Transverse colon (tissue), 4 donors: ENCODE data around the gene B4GALT5.

Source experiments
- EP300 ChIP-seq: sonication (generic); formaldehyde crosslinking; IDR thresholded peaks from one replicate; pipeline ENCODE4 v1.6.1; 2017; ENCODE audit warnings: antibody characterized with exemption, low read depth
- POLR2A ChIP-seq: fragments of 450-650 bp; IDR thresholded peaks from one replicate; pipeline ENCODE4 v1.6.1; 2016; ENCODE audit warnings: antibody characterized with exemption, mild to moderate bottlenecking, moderate library complexity
- POLR2AphosphoS5 ChIP-seq, 3 donors: sonication (generic); formaldehyde crosslinking; IDR thresholded peaks; one replicate each; pipeline ENCODE4 v1.6.1; 2016; ENCODE audit warnings: antibody characterized with exemption in 3 of 3
- TF ChIP-seq, protein P1 (sequence below), 5 experiments: fragments of 200-600 bp in 3 of 5; fragments of 450-650 bp in 2 of 5; sonication (generic) in 3 of 5; IDR thresholded peaks; 1 replicate in 2 of 5; 2 replicates in 3 of 5; pipeline ENCODE4 v1.5.1; 2016 to 2017; ENCODE audit warnings: antibody characterized with exemption in 5 of 5, inconsistent platforms in 3 of 5, mild to moderate bottlenecking in 2 of 5, moderate library complexity in 1 of 5

DNA sequence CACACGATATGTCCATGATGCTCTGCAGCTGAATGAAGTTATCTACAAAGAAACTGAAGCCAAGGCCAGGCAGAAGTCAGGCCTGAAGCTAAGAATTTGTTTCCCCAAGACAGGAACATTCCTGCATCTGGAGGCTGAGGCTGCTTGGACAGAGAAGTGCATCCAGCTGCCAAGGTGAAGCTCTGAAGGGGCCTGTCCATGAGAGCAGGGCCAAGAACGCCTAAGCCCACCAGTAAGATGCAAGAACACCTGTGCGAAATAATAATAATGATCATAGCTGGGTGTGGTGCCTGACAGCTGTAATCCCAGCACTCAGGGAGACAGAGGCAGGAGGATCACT lies 37.7 kb upstream of the B4GALT5 start:
- TF ChIP-seq EP300 (no peak), POLR2A (no peak), POLR2AphosphoS5 (IDR thresholded peaks at IDR 0.05) (no peak)
- TF ChIP-seq, protein P1, sequence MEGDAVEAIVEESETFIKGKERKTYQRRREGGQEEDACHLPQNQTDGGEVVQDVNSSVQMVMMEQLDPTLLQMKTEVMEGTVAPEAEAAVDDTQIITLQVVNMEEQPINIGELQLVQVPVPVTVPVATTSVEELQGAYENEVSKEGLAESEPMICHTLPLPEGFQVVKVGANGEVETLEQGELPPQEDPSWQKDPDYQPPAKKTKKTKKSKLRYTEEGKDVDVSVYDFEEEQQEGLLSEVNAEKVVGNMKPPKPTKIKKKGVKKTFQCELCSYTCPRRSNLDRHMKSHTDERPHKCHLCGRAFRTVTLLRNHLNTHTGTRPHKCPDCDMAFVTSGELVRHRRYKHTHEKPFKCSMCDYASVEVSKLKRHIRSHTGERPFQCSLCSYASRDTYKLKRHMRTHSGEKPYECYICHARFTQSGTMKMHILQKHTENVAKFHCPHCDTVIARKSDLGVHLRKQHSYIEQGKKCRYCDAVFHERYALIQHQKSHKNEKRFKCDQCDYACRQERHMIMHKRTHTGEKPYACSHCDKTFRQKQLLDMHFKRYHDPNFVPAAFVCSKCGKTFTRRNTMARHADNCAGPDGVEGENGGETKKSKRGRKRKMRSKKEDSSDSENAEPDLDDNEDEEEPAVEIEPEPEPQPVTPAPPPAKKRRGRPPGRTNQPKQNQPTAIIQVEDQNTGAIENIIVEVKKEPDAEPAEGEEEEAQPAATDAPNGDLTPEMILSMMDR (IDR thresholded peaks at IDR 0.05) = no peak
